Ovary (tissue), 3 donors: ENCODE results near the gene CAVIN1.

Experiments
- CTCF ChIP-seq, 3 donors: fragments of 450-650 bp in 2 of 3; fragments of 200-600 bp in 1 of 3; IDR thresholded peaks; one replicate each; pipeline versions ENCODE4 v1.5.1 to v1.8.0; 2016 to 2022; ENCODE audit warnings: antibody characterized with exemption in 3 of 3, mild to moderate bottlenecking in 1 of 3
- POLR2A ChIP-seq: fragments of 450-650 bp; IDR thresholded peaks from one replicate; pipeline ENCODE4 v1.6.1; 2017; ENCODE audit warnings: antibody characterized with exemption, mild to moderate bottlenecking, moderate library complexity
- donor health status: DM: no; HTN: no; CAD: no.

- TF ChIP-seq CTCF (IDR thresholded peaks at IDR 0.05): no peak
- TF ChIP-seq POLR2A: no peak
Observed at GRCh38 chr17:42389135-42389417, 34.0 kb downstream of the CAVIN1 start.
